Measurements from ENCODE around the gene PAX1.

Gene PAX1

GRCh38 chr20:21705575-21706260 is at the start of gene PAX1:
PAX1 (plus strand) TSS chr20:21705664; CDS start chr20:21705713, 49 bp downstream.
- no peak for FAIRE-seq

GRCh38 chr20:21656308-21657067 is 49.0 kb upstream of the PAX1 start:
- FAIRE-seq, result no peak

DNA sequence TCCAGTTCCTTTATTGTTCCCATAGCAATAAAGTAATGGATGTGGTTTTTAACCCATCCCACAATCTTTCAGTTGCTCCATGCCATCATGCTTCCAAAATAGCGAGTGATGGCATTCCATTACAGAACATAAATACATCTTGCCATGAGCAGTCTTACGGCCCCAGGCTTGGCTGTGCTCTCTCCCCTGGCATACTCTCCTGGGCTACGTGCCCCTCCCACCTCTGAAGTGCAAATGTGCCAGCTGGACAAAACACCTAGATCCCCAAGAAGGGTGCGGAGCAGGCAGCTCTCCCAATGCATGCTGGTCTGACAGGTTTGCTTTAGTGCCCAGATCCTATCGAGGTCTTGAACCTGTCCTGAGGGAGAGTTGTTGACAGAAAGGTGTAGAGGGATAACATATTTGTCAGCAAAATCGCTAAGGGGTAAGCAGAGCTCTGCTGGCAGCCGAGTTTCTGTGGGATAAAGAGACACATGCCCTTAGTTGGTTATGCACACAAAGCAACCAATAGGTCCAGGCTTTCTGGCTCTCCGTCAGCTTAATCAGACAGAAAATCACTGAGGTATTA is 43.9 kb upstream of the PAX1 start:
- FAIRE-seq, result no peak

- FAIRE-seq, result no peak
These were observed 42.0 kb upstream of the PAX1 start for GRCh38 chr20:21663465-21663864.

- no peak for FAIRE-seq
These were observed 39.6 kb upstream of the PAX1 start for GRCh38 chr20:21665687-21666446.

- FAIRE-seq, result no peak
These were observed 35.3 kb upstream of the PAX1 start for GRCh38 chr20:21670126-21670525.

DNA sequence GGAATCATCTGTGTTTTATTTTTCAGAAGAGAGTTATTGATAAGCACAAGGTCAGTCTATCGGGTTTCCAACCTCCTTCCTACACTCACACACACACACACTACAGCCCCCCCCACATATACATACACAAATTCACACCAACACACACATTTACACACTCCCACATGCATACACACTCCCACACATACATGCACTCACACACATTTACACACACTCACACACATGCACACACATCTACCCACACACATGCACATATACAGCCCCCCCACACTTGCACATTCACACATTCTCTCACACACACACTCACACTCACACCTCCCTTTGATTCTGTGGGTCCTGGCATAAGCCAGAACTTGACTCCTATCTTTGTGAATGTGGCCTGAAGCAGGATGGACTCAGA is 34.5 kb upstream of the PAX1 start:
- no peak for FAIRE-seq

GRCh38 chr20:21677261-21677660 is 28.2 kb upstream of the PAX1 start:
- FAIRE-seq, result no peak

DNA sequence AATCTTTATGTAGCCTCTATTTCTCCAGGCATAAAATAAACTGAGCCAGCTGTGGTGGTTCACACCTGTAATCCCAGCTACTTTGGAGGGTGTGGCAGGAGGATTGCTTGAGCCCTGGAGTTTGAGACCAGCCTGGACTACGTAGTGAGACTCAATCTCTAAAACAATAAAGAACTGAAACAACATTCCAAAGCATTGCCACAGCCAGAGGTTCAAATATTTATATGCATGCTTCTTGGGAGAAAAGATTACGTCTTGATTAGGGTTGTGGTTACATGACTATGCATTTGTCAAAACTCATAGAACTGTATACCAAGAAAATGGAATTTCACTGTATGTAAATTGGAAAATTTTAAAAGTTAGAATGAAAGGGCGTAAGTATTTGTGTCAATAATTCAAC is 27.7 kb upstream of the PAX1 start:
- FAIRE-seq, result no peak

DNA sequence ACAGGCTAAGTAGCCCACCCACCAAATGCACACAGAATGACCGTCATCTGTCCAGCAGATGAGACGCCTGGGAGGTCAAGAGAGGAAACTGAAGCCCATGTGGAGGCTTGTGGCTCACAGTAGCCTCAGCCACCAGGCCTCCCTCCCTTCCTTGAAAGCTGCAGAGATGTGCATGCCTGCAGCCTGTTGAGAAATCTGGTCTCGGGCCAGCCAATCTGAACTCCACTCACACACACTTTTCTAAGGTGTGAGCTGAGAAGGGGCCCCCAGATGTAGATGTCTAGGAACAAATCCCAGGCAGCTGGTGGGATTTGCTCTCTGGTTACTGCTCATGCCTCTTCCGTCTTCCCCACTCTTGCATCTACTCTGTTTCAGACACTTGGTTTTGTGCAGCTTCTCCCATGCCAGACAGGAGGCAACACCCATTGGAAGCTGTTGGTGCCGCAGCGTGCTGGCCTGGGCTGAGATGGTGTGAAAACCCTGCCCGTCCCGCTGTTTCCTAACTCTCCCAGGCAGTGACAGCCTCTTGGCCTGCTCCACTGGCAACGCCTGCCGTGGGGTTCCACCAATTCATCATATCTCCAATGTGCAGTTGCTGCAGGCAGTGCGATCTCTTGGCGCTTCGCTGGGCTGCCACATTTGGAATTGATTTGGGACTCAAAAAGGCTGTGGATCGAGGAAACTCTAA is 24.1 kb upstream of the PAX1 start:
- no peak for FAIRE-seq

GRCh38 chr20:21681922-21682318 is 23.5 kb upstream of the PAX1 start:
- FAIRE-seq, result no peak

GRCh38 chr20:21682521-21682954 is 22.9 kb upstream of the PAX1 start:
- FAIRE-seq, result no peak

- no peak for FAIRE-seq
These were observed 20.8 kb upstream of the PAX1 start for GRCh38 chr20:21684671-21685070.

- no peak for FAIRE-seq
These were observed 19.5 kb upstream of the PAX1 start for GRCh38 chr20:21685981-21686380.

DNA sequence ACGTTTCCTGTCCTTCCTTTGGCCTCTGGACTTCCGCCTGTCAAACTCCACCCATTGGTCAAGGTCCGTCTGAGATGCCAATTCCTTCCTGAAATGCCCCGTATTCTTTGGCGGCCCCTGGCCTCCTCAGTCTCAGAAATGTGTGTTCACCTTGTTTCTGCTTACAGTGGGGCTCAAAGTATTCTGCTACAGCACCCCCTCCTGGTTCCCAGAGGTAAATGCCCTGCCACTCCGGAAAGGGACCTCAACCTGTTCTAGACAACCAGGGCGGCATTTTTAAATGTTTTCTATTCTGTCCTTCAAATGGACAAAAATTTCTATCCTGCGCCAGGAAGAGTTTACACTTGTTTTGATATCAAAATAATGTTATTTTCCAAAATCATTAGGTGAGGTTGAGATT is 12.1 kb upstream of the PAX1 start:
- FAIRE-seq, result no peak

GRCh38 chr20:21698494-21699215 is 6.8 kb upstream of the PAX1 start:
- FAIRE-seq, result no peak

GRCh38 chr20:21699216-21699508 is 6.3 kb upstream of the PAX1 start:
- FAIRE-seq, result no peak

DNA sequence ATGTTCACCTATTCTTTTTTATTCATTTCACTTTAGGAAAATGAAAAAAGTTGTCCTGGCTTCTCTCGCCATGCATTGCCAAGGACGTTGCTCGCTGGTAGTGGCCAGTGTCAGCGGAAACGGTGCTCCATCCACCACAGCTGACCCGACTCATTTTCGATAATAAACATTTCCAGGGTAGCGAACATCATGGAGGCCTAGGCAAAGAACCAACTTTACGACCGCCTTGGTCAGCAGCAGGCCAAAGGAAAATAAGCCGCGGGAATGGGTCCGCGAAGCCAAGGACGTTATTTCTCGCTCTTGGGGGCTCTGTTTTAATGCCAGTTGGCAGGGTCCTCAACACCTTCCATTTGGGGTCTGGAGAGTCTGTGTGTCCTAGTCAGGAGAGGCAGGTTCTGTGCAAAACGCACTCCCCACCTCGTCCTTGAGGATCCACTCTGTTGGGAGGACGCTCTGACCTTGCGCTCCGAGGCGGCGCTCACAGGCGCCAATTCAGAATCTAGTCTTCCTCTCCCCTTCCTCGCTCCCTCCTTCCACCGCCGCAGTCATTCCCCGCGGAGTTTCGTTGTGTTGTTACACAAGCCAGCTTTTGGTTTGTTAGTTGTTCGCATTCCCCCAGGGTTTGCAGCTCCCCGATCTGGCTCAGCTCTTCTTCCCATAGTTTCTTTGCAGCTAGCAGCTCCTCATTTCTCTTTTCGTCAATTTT is 4.1 kb upstream of the PAX1 start:
- FAIRE-seq, result no peak

DNA sequence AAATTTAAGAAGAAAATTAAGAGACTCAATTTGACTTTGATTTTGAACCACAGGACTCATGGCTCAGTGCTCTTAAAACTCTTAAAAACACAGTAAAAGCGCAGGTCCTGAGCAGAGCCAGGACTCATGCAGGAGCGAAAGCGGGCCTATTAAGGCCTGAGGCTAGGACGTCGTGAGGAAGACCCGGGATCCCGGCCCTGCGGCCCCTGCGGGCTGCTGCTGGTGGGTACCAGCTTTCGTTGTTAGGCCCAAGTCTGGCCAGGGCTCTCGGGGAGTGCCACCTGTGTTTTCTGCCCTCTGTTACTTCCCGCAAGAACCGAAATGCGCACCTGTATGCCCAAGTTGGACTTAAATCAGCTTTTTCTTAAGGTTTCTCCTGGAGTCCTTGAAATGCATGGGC is 3.4 kb upstream of the PAX1 start:
- FAIRE-seq, result no peak

- no peak for FAIRE-seq
These were observed 2.7 kb upstream of the PAX1 start for GRCh38 chr20:21702553-21703470.
